Activated T-helper 17 cell treated with anti-CD3 and anti-CD28 coated beads, Interleukin-2, amount 50 U/mL, for 72 hours (primary cell): ENCODE results near the gene POLRMT. TPM values are rescaled to one million over a fixed set of nuclear protein-coding genes. Genes with fewer than 3 reads are reported as not detected.

Experiments
- ATAC-seq: fragments of 150-1000 bp; cut with Tn5 transposase; replicated peaks from 2 replicates; pipeline ENCODE4 v1.10.0; 2021; ENCODE audit warnings: mild to moderate bottlenecking, moderate library complexity
- H3K27ac Mint-ChIP-seq: one replicate; pipeline ENCODE4 v1.8.0; 2022; ENCODE audit warnings: mixed read lengths
- H3K27me3 Mint-ChIP-seq: one replicate; pipeline ENCODE4 v1.8.0; 2022; ENCODE audit warnings: mixed read lengths
- H3K36me3 Mint-ChIP-seq: one replicate; pipeline ENCODE4 v1.8.0; 2022; ENCODE audit warnings: low read depth, mild to moderate bottlenecking, mixed read lengths
- H3K4me1 Mint-ChIP-seq: one replicate; pipeline ENCODE4 v1.8.0; 2022; ENCODE audit warnings: mixed read lengths
- H3K4me3 Mint-ChIP-seq: one replicate; pipeline ENCODE4 v1.8.0; 2022; ENCODE audit warnings: mild to moderate bottlenecking, mixed read lengths
- H3K9me3 Mint-ChIP-seq: one replicate; pipeline ENCODE4 v1.8.0; 2022; ENCODE audit warnings: mixed read lengths
- total RNA-seq, 2 donors: library from RNA; stranded (reverse); gene quantifications; one replicate each; pipeline ENCODE4 v1.2.3, GENCODE V29; 2022

POLRMT gene
- total RNA-seq: 10 to 100 TPM; 46.1 to 59.8 TPM

DNA sequence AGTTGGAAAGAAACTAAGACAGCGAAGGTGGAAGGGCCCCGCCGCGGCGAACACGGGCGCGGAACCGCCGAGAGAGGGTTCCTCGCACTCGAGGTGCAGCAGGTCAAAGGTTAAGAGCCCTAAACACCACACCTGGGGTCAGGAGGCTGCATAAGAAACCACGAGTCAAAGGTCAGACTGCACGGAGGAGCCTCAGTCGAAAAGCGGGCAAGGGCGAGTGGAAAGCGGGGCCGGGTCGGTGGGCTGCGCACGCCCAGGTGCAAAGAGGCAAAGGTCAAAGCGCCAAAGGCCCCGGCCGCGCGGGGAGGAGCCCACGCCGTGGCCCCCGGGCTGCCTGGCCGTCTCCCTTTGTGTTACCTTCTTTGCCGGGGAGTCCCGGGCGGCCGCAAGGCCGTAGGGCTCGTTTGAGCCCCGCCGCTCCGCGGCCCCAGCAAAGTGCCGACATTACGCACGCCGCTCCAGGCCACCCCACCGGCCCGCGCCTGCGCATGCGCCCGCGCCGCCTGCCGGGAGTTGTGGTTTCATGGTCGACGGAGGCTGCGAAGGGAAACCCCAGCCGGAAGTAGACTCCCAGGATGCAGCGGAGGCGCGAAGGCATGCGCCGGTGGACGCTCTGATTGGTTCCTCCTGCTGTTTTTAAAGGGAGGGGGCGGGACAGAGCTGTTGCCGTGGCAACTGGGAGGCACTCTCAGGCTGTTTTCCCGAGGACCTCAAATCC lies at the start of gene POLRMT:
TSS of gene POLRMT (minus strand) at position 470 of the 718 bp plus-strand sequence. CDS start at position 445, 25 bp downstream.
- Mint-ChIP-seq H3K4me1 (peaks cover 5% of the 10 kb centered on the region), H3K36me3 (peaks cover 41% of the 10 kb centered on the region), H3K9me3 (no peaks in the 10 kb centered on the region), H3K4me3 (peak within 1 kb of the TSS; percentile 93), H3K27me3 (no peaks in the 10 kb centered on the region), H3K27ac (peak within 1 kb of the TSS; percentile 93)
- peak; percentile 99 for ATAC-seq

DNA sequence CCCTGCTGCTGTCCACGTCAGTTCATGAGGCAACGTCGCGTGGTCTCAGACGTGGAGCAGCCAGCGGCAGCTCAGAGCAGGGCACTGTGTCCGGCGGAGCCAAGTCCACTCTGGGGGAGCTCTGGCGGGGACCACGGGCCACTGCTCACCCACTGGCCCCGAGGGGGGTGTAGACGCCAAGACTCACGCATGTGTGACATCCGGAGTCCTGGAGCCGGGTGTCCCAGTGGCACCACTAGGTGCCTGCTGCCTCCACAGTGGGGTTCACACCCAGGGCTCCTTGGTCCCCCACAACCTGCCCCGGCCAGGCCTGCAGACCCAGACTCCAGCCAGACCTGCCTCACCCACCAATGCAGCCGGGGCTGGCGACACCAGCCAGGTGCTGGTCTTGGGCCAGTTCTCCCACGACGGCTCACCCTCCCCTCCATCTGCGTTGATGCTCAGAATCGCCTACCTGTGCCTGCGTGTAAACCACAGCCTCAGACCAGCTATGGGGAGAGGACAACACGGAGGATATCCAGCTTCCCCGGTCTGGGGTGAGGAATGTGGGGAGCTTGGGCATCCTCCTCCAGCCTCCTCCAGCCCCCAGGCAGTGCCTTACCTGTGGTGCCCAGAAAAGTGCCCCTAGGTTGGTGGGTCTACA lies 49.5 kb upstream of the POLRMT start:
- no peaks in the 10 kb centered on the region for H3K9me3 Mint-ChIP-seq
- H3K27ac Mint-ChIP-seq: no peak overlapping the region
- no peak for ATAC-seq
- no peaks in the 10 kb centered on the region for H3K4me1 Mint-ChIP-seq
- H3K36me3 Mint-ChIP-seq: no peaks in the 10 kb centered on the region
- H3K27me3 Mint-ChIP-seq: no peaks in the 10 kb centered on the region
- H3K4me3 Mint-ChIP-seq: no peak overlapping the region

DNA sequence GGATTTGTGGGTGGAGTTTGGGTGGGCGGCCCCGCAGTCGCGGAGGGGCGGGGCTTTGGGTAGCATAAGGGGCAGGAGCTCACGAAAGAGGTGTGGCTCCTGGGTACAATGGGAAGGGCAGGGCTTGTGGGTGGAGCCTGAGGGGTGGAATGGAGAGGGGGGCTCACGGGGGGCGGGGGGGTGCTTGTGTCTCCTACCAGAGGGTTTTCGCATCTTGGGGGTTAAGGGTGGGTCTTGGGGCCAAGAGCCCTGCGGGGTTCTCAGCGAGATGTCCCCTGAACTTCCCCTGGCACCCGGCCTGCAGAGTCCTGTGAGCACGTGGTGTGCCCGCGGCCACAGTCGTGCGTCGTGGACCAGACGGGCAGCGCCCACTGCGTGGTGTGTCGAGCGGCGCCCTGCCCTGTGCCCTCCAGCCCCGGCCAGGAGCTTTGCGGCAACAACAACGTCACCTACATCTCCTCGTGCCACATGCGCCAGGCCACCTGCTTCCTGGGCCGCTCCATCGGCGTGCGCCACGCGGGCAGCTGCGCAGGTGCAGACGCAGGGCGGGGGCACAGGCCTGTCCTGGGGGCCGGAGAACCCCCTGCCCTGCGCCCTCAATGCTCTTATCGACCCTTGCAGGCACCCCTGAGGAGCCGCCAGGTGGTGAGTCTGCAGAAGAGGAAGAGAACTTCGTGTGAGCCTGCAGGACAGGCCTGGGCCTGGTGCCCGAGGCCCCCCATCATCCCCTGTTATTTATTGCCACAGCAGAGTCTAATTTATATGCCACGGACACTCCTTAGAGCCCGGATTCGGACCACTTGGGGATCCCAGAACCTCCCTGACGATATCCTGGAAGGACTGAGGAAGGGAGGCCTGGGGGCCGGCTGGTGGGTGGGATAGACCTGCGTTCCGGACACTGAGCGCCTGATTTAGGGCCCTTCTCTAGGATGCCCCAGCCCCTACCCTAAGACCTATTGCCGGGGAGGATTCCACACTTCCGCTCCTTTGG lies 48.0 kb upstream of the POLRMT start:
- Mint-ChIP-seq H3K4me3 (peak overlapping the region; percentile 83), H3K36me3 (no peaks in the 10 kb centered on the region), H3K9me3 (no peaks in the 10 kb centered on the region), H3K4me1 (no peaks in the 10 kb centered on the region), H3K27ac (peak overlapping the region; percentile 95), H3K27me3 (no peaks in the 10 kb centered on the region)
- no peak for ATAC-seq

DNA sequence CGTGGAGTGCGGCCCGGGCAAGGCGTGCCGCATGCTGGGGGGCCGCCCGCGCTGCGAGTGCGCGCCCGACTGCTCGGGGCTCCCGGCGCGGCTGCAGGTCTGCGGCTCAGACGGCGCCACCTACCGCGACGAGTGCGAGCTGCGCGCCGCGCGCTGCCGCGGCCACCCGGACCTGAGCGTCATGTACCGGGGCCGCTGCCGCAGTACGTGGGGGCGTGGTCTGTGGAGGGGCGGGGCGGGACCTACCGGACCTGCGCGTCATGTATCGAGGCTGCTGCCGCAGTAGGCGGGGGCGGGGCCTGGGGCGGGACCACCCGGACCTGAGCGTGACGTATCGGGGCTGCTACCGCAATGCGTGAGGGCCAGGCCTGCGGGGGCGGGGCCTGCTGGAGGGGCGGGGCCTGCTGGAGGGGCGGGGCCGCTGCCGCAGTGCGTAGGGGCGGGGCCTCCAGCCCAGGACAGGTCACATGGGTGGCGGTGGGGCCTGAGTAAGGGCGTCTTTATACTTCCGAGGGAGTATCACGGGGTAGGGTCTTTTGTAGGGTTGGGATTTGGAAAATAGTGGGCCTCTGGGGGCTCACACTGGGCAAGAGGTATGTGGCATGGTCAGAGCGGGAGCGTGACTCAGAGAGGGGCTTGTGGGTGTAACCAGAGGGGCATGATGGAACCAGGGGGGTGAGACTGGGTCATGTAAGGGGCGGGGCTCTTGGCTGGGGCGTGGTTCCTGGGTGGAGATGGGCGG lies 47.1 kb upstream of the POLRMT start:
- H3K4me3 Mint-ChIP-seq: peak overlapping the region; percentile 83
- H3K36me3 Mint-ChIP-seq: no peaks in the 10 kb centered on the region
- no peaks in the 10 kb centered on the region for H3K4me1 Mint-ChIP-seq
- peaks cover under 1% of the 10 kb centered on the region for H3K27me3 Mint-ChIP-seq
- H3K9me3 Mint-ChIP-seq: no peaks in the 10 kb centered on the region
- peak overlapping the region; percentile 95 for H3K27ac Mint-ChIP-seq
- peak; percentile 88 for ATAC-seq

DNA sequence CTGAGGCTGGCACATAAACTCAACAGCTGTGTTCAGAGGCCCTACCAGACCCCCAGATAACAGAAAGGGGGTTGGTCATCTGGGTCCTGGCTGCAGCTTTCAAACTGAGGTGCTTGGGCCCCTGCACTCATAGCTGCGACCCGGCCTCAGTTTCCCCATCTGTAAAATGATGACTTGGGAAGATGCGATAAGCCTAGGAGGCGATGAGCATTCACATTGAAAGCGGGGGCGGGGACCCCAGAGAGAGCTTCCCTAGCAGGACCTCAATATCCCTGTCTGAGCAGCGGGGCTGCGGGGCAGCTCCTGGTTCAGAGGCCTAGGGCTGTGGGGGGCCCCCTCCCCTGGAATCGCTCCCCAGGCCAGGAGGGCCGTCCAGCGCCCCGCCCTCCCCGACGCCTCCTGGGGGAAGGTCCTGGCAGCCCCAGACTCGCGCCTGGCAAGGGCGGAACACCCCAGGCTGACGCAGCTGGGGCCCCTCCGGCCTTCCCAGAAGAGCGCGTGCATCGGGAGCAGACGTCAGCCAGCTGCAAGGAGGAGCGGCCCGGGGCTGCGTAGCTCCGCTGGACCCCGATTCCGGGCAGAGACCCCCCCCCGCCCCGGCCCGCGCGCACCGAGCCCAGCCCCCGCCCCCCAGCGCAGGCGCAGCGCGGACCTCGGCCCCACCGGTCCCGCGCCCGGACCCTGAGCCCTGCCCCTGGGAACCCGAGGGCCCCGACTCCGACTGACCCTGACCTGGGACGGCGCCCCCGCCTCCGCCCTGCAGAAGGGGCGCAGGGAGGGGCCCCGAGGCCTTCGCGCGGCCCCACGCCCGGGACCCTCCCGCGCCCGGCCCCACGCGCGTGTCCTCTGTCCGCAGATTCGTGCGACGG lies 46.3 kb upstream of the POLRMT start:
- Mint-ChIP-seq H3K27ac (no peak overlapping the region), H3K27me3 (peaks cover 5% of the 10 kb centered on the region), H3K36me3 (no peaks in the 10 kb centered on the region), H3K4me3 (peak overlapping the region; percentile 53), H3K9me3 (no peaks in the 10 kb centered on the region), H3K4me1 (no peaks in the 10 kb centered on the region)
- peak; percentile 9 for ATAC-seq

DNA sequence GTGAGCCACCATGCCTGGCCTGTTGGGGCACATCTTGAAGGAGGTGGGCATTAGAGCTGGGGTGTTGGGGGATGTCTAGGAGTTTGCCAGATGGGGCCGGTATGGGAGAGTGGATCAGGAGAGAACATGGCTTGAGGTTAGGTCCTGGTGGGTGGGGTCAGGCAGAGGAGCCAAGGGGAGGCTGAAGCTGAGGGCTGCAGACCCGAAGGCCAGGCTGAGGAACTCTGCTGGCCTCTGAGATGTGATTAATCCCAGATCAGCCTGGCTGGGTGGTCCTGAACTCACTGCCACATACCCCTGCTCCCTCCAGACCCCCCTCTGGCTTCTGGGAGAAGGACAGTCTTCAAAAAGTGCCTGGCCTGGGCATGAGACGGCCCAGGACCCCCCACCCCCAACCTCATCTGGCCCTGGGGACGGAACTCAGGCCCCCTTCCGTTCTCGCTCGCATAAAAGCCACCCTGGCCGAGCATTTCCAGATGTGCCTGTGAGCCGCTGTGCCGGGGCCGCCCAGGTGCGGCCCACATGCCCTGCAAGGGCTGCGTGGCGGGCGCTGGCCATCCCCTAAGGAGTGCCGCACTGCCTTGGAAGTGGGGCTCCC lies 45.6 kb upstream of the POLRMT start:
- no peak for ATAC-seq
- no peaks in the 10 kb centered on the region for H3K4me1 Mint-ChIP-seq
- no peak overlapping the region for H3K27ac Mint-ChIP-seq

DNA sequence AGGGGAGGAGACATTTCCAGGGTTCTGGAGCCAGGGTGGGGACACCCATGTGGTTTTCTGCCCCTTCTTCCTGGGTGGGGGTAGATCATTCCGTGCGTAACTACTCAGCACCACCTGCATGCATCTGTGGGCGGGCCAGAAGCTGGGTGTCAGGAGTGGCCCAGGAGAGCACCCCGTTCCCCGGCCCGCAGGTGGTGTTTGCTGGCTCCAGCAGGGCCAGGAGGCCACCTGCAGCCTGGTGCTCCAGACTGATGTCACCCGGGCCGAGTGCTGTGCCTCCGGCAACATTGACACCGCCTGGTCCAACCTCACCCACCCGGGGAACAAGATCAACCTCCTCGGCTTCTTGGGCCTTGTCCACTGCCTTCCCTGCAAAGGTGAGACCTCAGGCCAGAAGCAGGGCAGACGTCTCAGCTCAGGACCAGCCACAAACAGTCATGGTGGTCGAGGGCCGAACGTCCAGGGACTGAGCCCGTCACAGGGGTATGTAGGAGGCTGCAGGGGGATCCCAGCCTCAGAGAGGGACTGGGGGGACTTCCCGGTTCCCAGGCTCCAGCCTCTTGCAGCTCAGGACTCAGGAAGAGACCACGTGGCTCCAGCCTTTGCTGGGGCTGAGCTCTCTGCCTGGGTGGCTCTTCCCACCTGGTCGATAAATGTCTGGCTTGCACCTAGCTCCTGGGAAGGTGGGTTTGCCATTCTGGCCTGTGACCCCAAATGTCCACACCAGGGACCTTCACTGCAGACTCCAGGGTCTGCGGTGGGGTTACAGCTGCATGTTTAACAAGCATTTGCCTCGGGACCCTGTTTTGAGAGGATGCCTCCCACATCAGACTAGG lies 44.5 kb upstream of the POLRMT start:
- Mint-ChIP-seq H3K27me3 (peaks cover 8% of the 10 kb centered on the region), H3K36me3 (no peaks in the 10 kb centered on the region), H3K27ac (no peak overlapping the region), H3K9me3 (no peaks in the 10 kb centered on the region), H3K4me1 (no peaks in the 10 kb centered on the region), H3K4me3 (no peak overlapping the region)
- no peak for ATAC-seq

More for the DNA sequence above, 45.6 kb upstream of the POLRMT start:
- Mint-ChIP-seq H3K9me3 (no peaks in the 10 kb centered on the region), H3K36me3 (no peaks in the 10 kb centered on the region), H3K4me3 (peak overlapping the region; percentile 53), H3K27me3 (peaks cover 5% of the 10 kb centered on the region)

DNA sequence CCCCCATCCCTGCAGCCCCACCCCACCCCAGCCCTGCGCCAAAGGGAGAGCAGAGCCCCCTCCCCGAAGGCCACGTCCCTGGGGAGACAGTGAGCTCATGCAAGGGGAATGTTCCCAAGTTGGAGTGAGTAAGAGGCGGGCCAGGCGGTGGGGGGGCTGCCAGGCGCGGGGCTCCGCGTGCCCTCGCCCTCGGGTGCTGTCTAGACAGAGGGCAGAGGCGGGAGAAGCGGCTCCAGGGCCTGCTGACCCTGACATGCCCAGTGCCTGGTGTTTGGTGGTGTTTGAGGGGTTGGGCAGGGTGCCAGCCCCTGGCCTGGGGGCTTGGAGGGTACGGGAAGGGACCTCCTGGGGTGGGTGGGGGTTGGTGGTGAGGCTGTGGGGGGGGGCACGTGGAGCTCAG lies 43.9 kb upstream of the POLRMT start:
- Mint-ChIP-seq H3K4me3 (no peak overlapping the region), H3K4me1 (no peaks in the 10 kb centered on the region), H3K27me3 (peaks cover 8% of the 10 kb centered on the region), H3K27ac (no peak overlapping the region), H3K9me3 (no peaks in the 10 kb centered on the region), H3K36me3 (no peaks in the 10 kb centered on the region)
- no peak for ATAC-seq

DNA sequence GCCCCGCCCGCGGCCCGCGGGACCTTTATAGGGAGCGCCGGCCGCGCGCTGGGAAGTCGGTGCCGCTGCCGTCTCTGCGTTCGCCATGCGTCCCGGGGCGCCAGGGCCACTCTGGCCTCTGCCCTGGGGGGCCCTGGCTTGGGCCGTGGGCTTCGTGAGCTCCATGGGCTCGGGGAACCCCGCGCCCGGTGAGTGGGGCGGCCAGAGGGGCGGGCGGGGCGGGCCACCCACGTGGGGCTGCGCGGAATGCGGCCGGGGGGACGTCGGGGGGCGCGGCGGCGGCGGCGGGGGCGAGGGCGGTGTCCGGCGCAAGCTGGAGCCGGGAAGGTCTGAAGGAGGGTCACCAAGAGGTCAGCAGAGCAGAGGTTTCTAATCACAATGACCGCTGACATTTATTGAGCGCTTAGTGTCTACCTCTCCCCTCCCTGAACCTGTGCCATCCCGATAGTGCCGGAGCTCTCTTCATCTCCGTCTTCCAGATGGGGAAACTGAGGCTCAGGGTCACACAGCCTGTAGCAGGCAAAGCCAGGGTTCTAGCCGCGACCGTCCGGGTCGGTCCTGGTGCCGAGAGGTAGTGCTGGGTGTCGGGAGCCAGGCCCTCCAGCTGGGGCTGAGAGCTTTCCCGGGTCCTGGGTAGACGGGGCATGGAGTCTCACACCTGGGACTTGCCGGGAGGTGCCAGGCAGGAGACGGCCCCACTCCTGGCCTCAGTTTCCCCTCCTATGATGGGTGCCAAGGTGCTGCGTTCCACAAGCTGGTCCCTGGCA lies 43.2 kb upstream of the POLRMT start, which contains the start of gene FSTL3:
TSS of gene FSTL3 (plus strand) at position 54 of the 767 bp plus-strand sequence. CDS start at position 86, 32 bp downstream.
- Mint-ChIP-seq H3K9me3 (no peaks in the 10 kb centered on the region), H3K36me3 (no peaks in the 10 kb centered on the region), H3K27me3 (peaks cover 8% of the 10 kb centered on the region), H3K4me3 (no peak within 1 kb of the TSS), H3K27ac (no peak within 1 kb of the TSS), H3K4me1 (no peaks in the 10 kb centered on the region)
- no peak for ATAC-seq

DNA sequence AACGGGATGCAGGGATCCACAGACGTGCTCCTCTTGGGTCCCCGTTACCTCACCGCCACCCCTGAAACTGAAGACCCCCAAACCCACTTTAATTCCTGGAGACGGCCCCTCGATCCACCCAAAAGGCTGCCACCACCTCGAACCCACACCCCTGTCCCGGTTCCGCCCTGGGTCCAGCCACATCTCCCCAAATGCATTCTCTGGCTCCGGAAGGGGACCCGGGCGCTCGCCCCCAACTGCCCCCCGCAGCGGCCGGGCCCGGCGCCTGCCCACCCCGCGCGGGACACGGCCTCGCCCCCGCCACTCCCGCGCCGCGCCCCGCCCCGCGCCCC lies 42.6 kb upstream of the POLRMT start:
- H3K4me1 Mint-ChIP-seq: no peaks in the 10 kb centered on the region
- no peaks in the 10 kb centered on the region for H3K9me3 Mint-ChIP-seq
- H3K4me3 Mint-ChIP-seq: no peak overlapping the region
- no peak overlapping the region for H3K27ac Mint-ChIP-seq
- no peaks in the 10 kb centered on the region for H3K36me3 Mint-ChIP-seq
- no peak for ATAC-seq
- H3K27me3 Mint-ChIP-seq: peaks cover 8% of the 10 kb centered on the region

DNA sequence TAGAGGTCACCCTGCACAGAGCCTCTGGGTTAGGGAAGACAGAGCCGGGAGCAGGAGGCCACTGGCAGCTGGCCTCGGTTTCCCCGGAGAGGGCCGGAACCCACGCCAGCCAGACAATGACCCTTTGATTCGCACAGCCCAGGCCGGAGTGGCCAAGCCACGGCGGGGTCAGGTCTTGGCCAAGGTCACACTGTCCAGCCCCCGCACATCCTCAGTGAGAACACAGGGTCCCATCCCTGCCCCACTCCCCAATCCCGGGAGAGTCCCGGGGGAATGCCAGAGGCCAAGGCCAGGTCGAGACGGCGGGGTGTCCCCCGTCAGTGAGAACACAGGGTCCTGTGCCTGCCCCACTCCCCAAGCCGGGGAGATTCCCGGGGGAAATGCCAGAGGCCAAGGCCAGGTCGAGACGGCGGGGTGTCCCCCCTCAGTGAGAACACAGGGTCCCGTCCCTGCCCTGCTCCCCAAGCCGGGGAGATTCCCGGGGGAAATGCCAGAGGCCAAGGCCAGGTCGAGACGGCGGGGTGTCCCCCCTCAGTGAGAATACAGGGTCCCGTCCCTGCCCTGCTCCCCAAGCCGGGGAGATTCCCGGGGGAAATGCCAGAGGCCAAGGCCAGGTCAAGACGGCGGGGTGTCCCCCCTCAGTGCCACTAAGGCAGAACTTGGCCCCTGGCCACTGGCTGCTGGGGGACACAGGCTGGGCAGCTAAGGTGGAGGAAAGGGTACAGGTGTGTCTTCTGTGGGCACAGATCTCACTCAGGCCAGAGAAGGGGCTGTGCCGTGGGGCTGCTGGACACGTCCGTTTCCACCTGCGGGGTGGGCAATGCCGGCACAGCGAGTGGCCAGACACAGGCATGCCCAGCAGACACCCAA lies 41.2 kb upstream of the POLRMT start:
- Mint-ChIP-seq H3K27me3 (peaks cover 8% of the 10 kb centered on the region), H3K27ac (no peak overlapping the region), H3K4me3 (no peak overlapping the region), H3K4me1 (no peaks in the 10 kb centered on the region), H3K36me3 (no peaks in the 10 kb centered on the region), H3K9me3 (no peaks in the 10 kb centered on the region)
- ATAC-seq: no peak
